Neuronal stem cell (in vitro differentiated cells): ENCODE results near the gene UPF1.

Source experiments
- DNase-seq: peaks from one replicate; pipeline ENCODE4 v3.0.0-alpha.2; 2013; ENCODE audit warnings: low spot score
- H2AFZ ChIP-seq: one replicate; pipeline ENCODE4 v1.6.1; 2013; ENCODE audit warnings: mild to moderate bottlenecking, low read length, inconsistent platforms
- H2AK5ac ChIP-seq: 2 replicates; pipeline ENCODE4 v1.6.1; 2013; ENCODE audit warnings: low read depth, mild to moderate bottlenecking, inconsistent platforms, low read length, moderate library complexity, mixed read lengths
- H2BK120ac ChIP-seq: 2 replicates; pipeline ENCODE4 v1.6.1; 2013; ENCODE audit warnings: low read depth, mild to moderate bottlenecking, inconsistent platforms, low read length, moderate library complexity, mixed read lengths
- H2BK12ac ChIP-seq: one replicate; pipeline ENCODE4 v1.6.1; 2013; ENCODE audit warnings: low read length, inconsistent platforms
- H2BK15ac ChIP-seq: 2 replicates; pipeline ENCODE4 v1.6.1; 2013; ENCODE audit warnings: mild to moderate bottlenecking, low read length, inconsistent platforms, mixed read lengths
- H2BK5ac ChIP-seq: one replicate; pipeline ENCODE4 v1.6.1; 2013; ENCODE audit warnings: inconsistent platforms, mild to moderate bottlenecking, low read length, moderate library complexity
- H3K14ac ChIP-seq: one replicate; pipeline ENCODE4 v1.6.1; 2013; ENCODE audit warnings: low read length, inconsistent platforms
- H3K18ac ChIP-seq: 2 replicates; pipeline ENCODE4 v1.6.1; 2013; ENCODE audit warnings: low read length, inconsistent platforms
- H3K23ac ChIP-seq: 2 replicates; pipeline ENCODE4 v1.6.1; 2013; ENCODE audit warnings: low read depth, mild to moderate bottlenecking, mixed read lengths, low read length, inconsistent platforms; ENCODE audit not compliant: poor library complexity
- H3K27ac ChIP-seq: replicated peaks from 3 replicates; pipeline ENCODE4 v1.5.1; 2013; ENCODE audit warnings: low read length, inconsistent platforms
- H3K27me3 ChIP-seq, 3 experiments: 2 replicates each; pipeline ENCODE4 v1.6.1; 2013; ENCODE audit warnings: low read length in 3 of 3, mild to moderate bottlenecking in 2 of 3, inconsistent platforms in 1 of 3, low read depth in 1 of 3, mixed read lengths in 1 of 3, moderate library complexity in 1 of 3; ENCODE audit not compliant: control insufficient read depth in 3 of 3, insufficient read depth in 3 of 3
- H3K36me3 ChIP-seq, 2 donors: replicated peaks in 1 of 2; 2 replicates each; pipeline ENCODE4 v1.6.1; 2013; ENCODE audit warnings: low read length in 2 of 2; ENCODE audit not compliant: control insufficient read depth in 2 of 2, insufficient read depth in 2 of 2
- H3K4ac ChIP-seq: 2 replicates; pipeline ENCODE4 v1.6.1; 2013; ENCODE audit warnings: inconsistent platforms, mild to moderate bottlenecking, low read length, moderate library complexity
- H3K4me1 ChIP-seq, 2 donors: 1 replicate in 1 of 2; 2 replicates in 1 of 2; pipeline ENCODE4 v1.6.1; 2013; ENCODE audit warnings: low read length in 2 of 2, low read depth in 1 of 2; ENCODE audit not compliant: control insufficient read depth in 2 of 2, insufficient read depth in 1 of 2
- H3K4me2 ChIP-seq: one replicate; pipeline ENCODE4 v1.6.1; 2013; ENCODE audit warnings: mild to moderate bottlenecking, low read length, inconsistent platforms; ENCODE audit not compliant: insufficient read depth, poor library complexity, severe bottlenecking
- H3K4me3 ChIP-seq, 2 donors: 2 replicates each; pipeline ENCODE4 v1.5.1; 2013; ENCODE audit warnings: low read length in 2 of 2, mild to moderate bottlenecking in 2 of 2, inconsistent platforms in 1 of 2, moderate library complexity in 1 of 2
- H3K79me1 ChIP-seq: one replicate; pipeline ENCODE4 v1.6.1; 2013; ENCODE audit warnings: low read depth, mild to moderate bottlenecking, inconsistent platforms, low read length, moderate library complexity
- H3K9ac ChIP-seq: one replicate; pipeline ENCODE4 v1.6.1; 2013; ENCODE audit warnings: mild to moderate bottlenecking, low read depth, low read length, inconsistent platforms; ENCODE audit not compliant: poor library complexity
- H3K9me3 ChIP-seq, 2 donors: replicated peaks in 1 of 2; 2 replicates each; pipeline versions ENCODE3 to v1.6.1; 2013; ENCODE audit warnings: low read length in 2 of 2, mild to moderate bottlenecking in 2 of 2, inconsistent platforms in 1 of 2, low read depth in 1 of 2, mixed read lengths in 1 of 2, moderate library complexity in 1 of 2; ENCODE audit not compliant: control insufficient read depth in 2 of 2, insufficient read depth in 1 of 2
- H4K8ac ChIP-seq: one replicate; pipeline ENCODE4 v1.6.1; 2013; ENCODE audit warnings: low read depth, mild to moderate bottlenecking, inconsistent platforms, low read length, moderate library complexity
- H4K91ac ChIP-seq: one replicate; pipeline ENCODE4 v1.6.1; 2013; ENCODE audit warnings: low read length, low read depth, mild to moderate bottlenecking, inconsistent platforms; ENCODE audit not compliant: poor library complexity
- WGBS, 2 donors: extraction: QIAGEN DNeasy Blood & Tissue Kit; methylation state at CpG; one replicate each; pipeline ENCODE4 v1.1.7; 2013; ENCODE audit warnings: missing lambda C conversion rate in 2 of 2, mixed read lengths in 1 of 2; ENCODE audit not compliant: insufficient read length in 2 of 2, insufficient replicate concordance in 1 of 2; ENCODE audit errors: extremely low coverage in 2 of 2; 5-methylcytosine and 5-hydroxymethylcytosine counted together

The UPF1 gene

GRCh38 chr19:18868380-18869022 lies 36.7 kb downstream of the UPF1 start:
- WGBS, 2 donors: no CpG with 5 or more reads among the region's 77 CpGs
- Histone ChIP-seq H2BK12ac (no peak overlapping the region), H3K4me1 (peaks cover 0 to 3% of the 10 kb centered on the region in 2 donors), H3K36me3 (peaks cover 26 to 63% of the 10 kb centered on the region in 2 donors), H3K9me3 (no peaks in the 10 kb centered on the region), H3K79me1 (peaks cover 4% of the 10 kb centered on the region), H4K91ac (no peak overlapping the region), H3K4me2 (no peak overlapping the region), H2BK120ac (no peak overlapping the region), H2BK15ac (no peak overlapping the region), H4K8ac (no peak overlapping the region), H2BK5ac (peak overlapping the region; percentile 24), H2AFZ (no peak overlapping the region), H3K27me3 (no peaks in the 10 kb centered on the region), H3K9ac (peak overlapping the region; percentile 4), H2AK5ac (no peak overlapping the region), H3K14ac (peak overlapping the region; percentile 94), H3K4ac (no peak overlapping the region), H3K18ac (peak overlapping the region; percentile 83), H3K23ac (no peak overlapping the region), H3K27ac (no peak overlapping the region), H3K4me3 (no peak overlapping the region)
- no peak for DNase-seq

- no peaks in the 10 kb centered on the region for H3K9me3 ChIP-seq
- no peak overlapping the region for H2AFZ ChIP-seq
- no peak for DNase-seq
- H3K9ac ChIP-seq: no peak overlapping the region
- no peak overlapping the region for H4K8ac ChIP-seq
- H3K4me3 ChIP-seq: no peak overlapping the region
- H3K14ac ChIP-seq: peak overlapping the region; percentile 38
- no peak overlapping the region for H3K23ac ChIP-seq
- H2BK5ac ChIP-seq: no peak overlapping the region
- no peak overlapping the region for H3K27ac ChIP-seq
- WGBS, 2 donors: no CpG with 5 or more reads among the region's 71 CpGs
- no peak overlapping the region for H2AK5ac ChIP-seq
- no peak overlapping the region for H2BK12ac ChIP-seq
- H3K18ac ChIP-seq: no peak overlapping the region
- no peak overlapping the region for H3K4me2 ChIP-seq
- H3K79me1 ChIP-seq: peaks cover 2% of the 10 kb centered on the region
- peaks cover 0 to 3% of the 10 kb centered on the region in 2 donors for H3K4me1 ChIP-seq
- H2BK120ac ChIP-seq: no peak overlapping the region
- H2BK15ac ChIP-seq: no peak overlapping the region
- H3K4ac ChIP-seq: no peak overlapping the region
- no peak overlapping the region for H4K91ac ChIP-seq
- H3K27me3 ChIP-seq: no peaks in the 10 kb centered on the region
- peaks cover 24 to 62% of the 10 kb centered on the region in 2 donors for H3K36me3 ChIP-seq
Measured at GRCh38 chr19:18869023-18869618, 37.4 kb downstream of the UPF1 start.

GRCh38 chr19:18869781-18870530 lies 38.2 kb downstream of the UPF1 start:
- no peak overlapping the region for H3K4ac ChIP-seq
- peaks cover 0 to 3% of the 10 kb centered on the region in 2 donors for H3K4me1 ChIP-seq
- no peak overlapping the region for H2AFZ ChIP-seq
- peak overlapping the region; percentile 31 for H3K14ac ChIP-seq
- H2BK15ac ChIP-seq: no peak overlapping the region
- H4K91ac ChIP-seq: no peak overlapping the region
- no peak overlapping the region for H3K27ac ChIP-seq
- peak overlapping the region; percentile 57 for H3K18ac ChIP-seq
- no peak overlapping the region for H2BK120ac ChIP-seq
- H2AK5ac ChIP-seq: peak overlapping the region; percentile 90
- no peak overlapping the region for H3K4me3 ChIP-seq
- H4K8ac ChIP-seq: no peak overlapping the region
- H3K23ac ChIP-seq: peak overlapping the region; percentile 43
- WGBS, 2 donors: no CpG with 5 or more reads among the region's 62 CpGs
- H3K27me3 ChIP-seq: no peaks in the 10 kb centered on the region
- H2BK12ac ChIP-seq: no peak overlapping the region
- H3K79me1 ChIP-seq: peaks cover 2% of the 10 kb centered on the region
- H3K9me3 ChIP-seq: no peaks in the 10 kb centered on the region
- no peak overlapping the region for H2BK5ac ChIP-seq
- peaks cover 23 to 65% of the 10 kb centered on the region in 2 donors for H3K36me3 ChIP-seq
- no peak overlapping the region for H3K4me2 ChIP-seq
- H3K9ac ChIP-seq: no peak overlapping the region
- DNase-seq: no peak
